Kasumi-1 (cell line): ENCODE results near the gene ACOX2.

ENCODE experiments used
- DNase-seq, 2 experiments: peaks; one replicate each; lab custom pipeline; 2025; lab: John Stamatoyannopoulos, UW

Gene ACOX2

GRCh38 chr3:58566398-58567250 lies 29.6 kb upstream of the ACOX2 start:
- DNase-seq, result no peak

GRCh38 chr3:58565621-58566397 lies 28.8 kb upstream of the ACOX2 start:
- DNase-seq, result no peak

- DNase-seq, result no peak
Measured at GRCh38 chr3:58564456-58565160, 27.6 kb upstream of the ACOX2 start.

GRCh38 chr3:58564054-58564453 lies 27.1 kb upstream of the ACOX2 start:
- no peak for DNase-seq

- no peak for DNase-seq
Measured at GRCh38 chr3:58563386-58564035, 26.5 kb upstream of the ACOX2 start.

- no peak for DNase-seq
Measured at GRCh38 chr3:58562498-58562897, 25.5 kb upstream of the ACOX2 start.

- peak; percentile 12 to 19 for DNase-seq
Measured at GRCh38 chr3:58560771-58561311, 23.9 kb upstream of the ACOX2 start.

- no peak for DNase-seq
Measured at GRCh38 chr3:58559586-58559985, 22.6 kb upstream of the ACOX2 start.

GRCh38 chr3:58557491-58557890 lies 20.5 kb upstream of the ACOX2 start:
- no peak for DNase-seq

- DNase-seq, result no peak
Measured at GRCh38 chr3:58556761-58557221, 19.8 kb upstream of the ACOX2 start.

- DNase-seq, result no peak
Measured at GRCh38 chr3:58556001-58556400, 19.0 kb upstream of the ACOX2 start.

GRCh38 chr3:58555203-58555602 lies 18.2 kb upstream of the ACOX2 start:
- no peak for DNase-seq

GRCh38 chr3:58553003-58553402 lies 16.0 kb upstream of the ACOX2 start:
- no peak for DNase-seq

- no peak for DNase-seq
Measured at GRCh38 chr3:58551636-58552180, 14.7 kb upstream of the ACOX2 start.

GRCh38 chr3:58544541-58544940 lies 7.6 kb upstream of the ACOX2 start:
- no peak for DNase-seq

GRCh38 chr3:58540176-58540858 lies 3.3 kb upstream of the ACOX2 start:
- DNase-seq, result no peak

GRCh38 chr3:58539626-58540025 lies 2.6 kb upstream of the ACOX2 start:
- no peak for DNase-seq

- DNase-seq, result no peak
Measured at GRCh38 chr3:58537412-58538301, 667 bp upstream of the ACOX2 start.
